Breast epithelium (tissue), 3 donors: ENCODE measurements around the gene WNT2B.

Experiments
- POLR2A ChIP-seq: fragments of 450-650 bp; IDR thresholded peaks from one replicate; pipeline ENCODE4 v1.6.1; 2016; ENCODE audit warnings: antibody characterized with exemption, mild to moderate bottlenecking, moderate library complexity
- POLR2AphosphoS5 ChIP-seq, 3 donors: sonication (generic); formaldehyde crosslinking; IDR thresholded peaks; one replicate each; pipeline ENCODE4 v1.6.1; 2017; ENCODE audit warnings: antibody characterized with exemption in 3 of 3
- TF ChIP-seq, protein P1 (sequence below), 3 donors: fragments of 450-650 bp; IDR thresholded peaks; one replicate each; pipeline ENCODE4 v1.5.1; 2016 to 2017; ENCODE audit warnings: antibody characterized with exemption in 3 of 3, mild to moderate bottlenecking in 3 of 3, moderate library complexity in 3 of 3

DNA sequence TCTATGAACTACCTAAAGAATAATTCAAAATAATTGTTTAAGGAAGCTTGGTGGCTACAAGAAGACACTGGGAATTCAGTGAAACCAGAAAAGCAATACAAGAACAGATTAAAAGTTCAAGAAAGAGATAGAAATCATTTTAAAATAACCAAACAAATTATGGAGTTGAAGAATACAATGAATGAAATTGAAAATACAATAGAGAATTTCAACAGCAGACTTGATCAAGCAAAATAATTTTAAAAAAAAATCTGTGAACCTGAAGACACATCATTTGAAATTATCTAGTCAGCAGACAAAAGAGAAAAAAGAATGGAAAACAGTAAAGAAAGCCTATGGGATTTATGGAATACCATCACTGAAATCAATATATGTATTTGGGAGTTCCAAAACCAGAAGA, 31.2 kb upstream of the WNT2B start:
- TF ChIP-seq, protein P1, sequence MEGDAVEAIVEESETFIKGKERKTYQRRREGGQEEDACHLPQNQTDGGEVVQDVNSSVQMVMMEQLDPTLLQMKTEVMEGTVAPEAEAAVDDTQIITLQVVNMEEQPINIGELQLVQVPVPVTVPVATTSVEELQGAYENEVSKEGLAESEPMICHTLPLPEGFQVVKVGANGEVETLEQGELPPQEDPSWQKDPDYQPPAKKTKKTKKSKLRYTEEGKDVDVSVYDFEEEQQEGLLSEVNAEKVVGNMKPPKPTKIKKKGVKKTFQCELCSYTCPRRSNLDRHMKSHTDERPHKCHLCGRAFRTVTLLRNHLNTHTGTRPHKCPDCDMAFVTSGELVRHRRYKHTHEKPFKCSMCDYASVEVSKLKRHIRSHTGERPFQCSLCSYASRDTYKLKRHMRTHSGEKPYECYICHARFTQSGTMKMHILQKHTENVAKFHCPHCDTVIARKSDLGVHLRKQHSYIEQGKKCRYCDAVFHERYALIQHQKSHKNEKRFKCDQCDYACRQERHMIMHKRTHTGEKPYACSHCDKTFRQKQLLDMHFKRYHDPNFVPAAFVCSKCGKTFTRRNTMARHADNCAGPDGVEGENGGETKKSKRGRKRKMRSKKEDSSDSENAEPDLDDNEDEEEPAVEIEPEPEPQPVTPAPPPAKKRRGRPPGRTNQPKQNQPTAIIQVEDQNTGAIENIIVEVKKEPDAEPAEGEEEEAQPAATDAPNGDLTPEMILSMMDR (IDR thresholded peaks at IDR 0.05): no peak
- TF ChIP-seq POLR2A (no peak), POLR2AphosphoS5 (IDR thresholded peaks at IDR 0.05) (no peak)
